H1 (cell line): ENCODE data around the gene YBX2. TPM values are rescaled to one million over a fixed set of nuclear protein-coding genes. Genes with fewer than 3 reads are reported as not detected.

ENCODE experiments used
- CTCF ChIA-PET: fragments of 300-600 bp; sonication (Branson Sonifier 250); formaldehyde crosslinking; loops from one replicate; lab custom pipeline; 2021; ENCODE audit not compliant: partially characterized antibody; lab: Charles Lee
- POLR2A ChIA-PET: fragments of 300-600 bp; sonication (Branson Sonifier 250); formaldehyde crosslinking; loops from one replicate; lab custom pipeline; 2021; ENCODE audit warnings: inconsistent platforms; ENCODE audit not compliant: partially characterized antibody; lab: Charles Lee
- DNase-seq, 2 experiments: peaks; one replicate each; pipeline versions ENCODE4 v3.0.0 to v3.0.0-alpha.2; 2010 to 2022; ENCODE audit warnings: low spot score in 2 of 2, low read depth in 1 of 2, mixed read lengths in 1 of 2
- FAIRE-seq: peaks from 2 replicates; lab custom pipeline; 2011; peaks lifted over from hg19 to GRCh38; lab: Jason Lieb, UNC
- H2AFZ ChIP-seq: 2 replicates; pipeline ENCODE4 v1.8.1; 2012; ENCODE audit warnings: low read length, inconsistent platforms
- H2AK5ac ChIP-seq: 2 replicates; pipeline ENCODE4 v1.6.1; 2013; ENCODE audit warnings: low read depth, low read length
- H2BK120ac ChIP-seq: replicated peaks from 2 replicates; pipeline ENCODE3; 2013; ENCODE audit warnings: low read depth, low read length, inconsistent platforms
- H2BK12ac ChIP-seq: 2 replicates; pipeline ENCODE4 v1.6.1; 2013; ENCODE audit warnings: low read depth, low read length
- H2BK15ac ChIP-seq: 2 replicates; pipeline ENCODE4 v1.6.1; 2013; ENCODE audit warnings: low read length
- H2BK20ac ChIP-seq: 2 replicates; pipeline ENCODE4 v1.6.1; 2013; ENCODE audit warnings: low read length
- H2BK5ac ChIP-seq: 2 replicates; pipeline ENCODE4 v1.6.1; 2013; ENCODE audit warnings: low read depth, low read length
- H3K14ac ChIP-seq: 2 replicates; pipeline ENCODE4 v1.6.1; 2013; ENCODE audit warnings: inconsistent platforms; ENCODE audit not compliant: insufficient read length
- H3K18ac ChIP-seq: 2 replicates; pipeline ENCODE4 v1.6.1; 2013; ENCODE audit warnings: low read length; ENCODE audit errors: extremely low read depth
- H3K23ac ChIP-seq: 2 replicates; pipeline ENCODE4 v1.6.1; 2013; ENCODE audit warnings: inconsistent platforms; ENCODE audit not compliant: insufficient read length
- H3K23me2 ChIP-seq: 2 replicates; pipeline ENCODE4 v1.6.1; 2013; ENCODE audit warnings: low read depth, low read length
- H3K27ac ChIP-seq: 2 replicates; pipeline ENCODE4 v1.6.1; 2011; ENCODE audit warnings: low read depth, low read length, inconsistent platforms
- H3K27me3 ChIP-seq, 4 experiments: replicated peaks in 1 of 4; 1 replicate in 1 of 4; 2 replicates in 3 of 4; pipeline versions ENCODE4 v1.6.1 to v1.8.1; 2011 to 2013; ENCODE audit warnings: low read length in 3 of 4, mild to moderate bottlenecking in 3 of 4, inconsistent platforms in 2 of 4, mixed read lengths in 2 of 4, moderate library complexity in 1 of 4; ENCODE audit not compliant: control insufficient read depth in 3 of 4, insufficient read depth in 3 of 4; ENCODE audit errors: extremely low read depth in 1 of 4
- H3K36me3 ChIP-seq, 4 experiments: 2 replicates each; pipeline versions ENCODE4 v1.6.1 to v1.8.1; 2011 to 2013; ENCODE audit warnings: mild to moderate bottlenecking in 4 of 4, low read length in 3 of 4, moderate library complexity in 2 of 4, control low read depth in 1 of 4, inconsistent platforms in 1 of 4; ENCODE audit not compliant: insufficient read depth in 4 of 4, control insufficient read depth in 2 of 4
- H3K4ac ChIP-seq: replicated peaks from 2 replicates; pipeline ENCODE3; 2013; ENCODE audit warnings: low read length, low read depth, mixed read lengths, inconsistent platforms; ENCODE audit not compliant: insufficient read length
- H3K4me1 ChIP-seq, 4 experiments: replicated peaks in 1 of 4; 1 replicate in 1 of 4; 2 replicates in 3 of 4; pipeline versions ENCODE4 v1.6.1 to v1.8.1; 2011 to 2013; ENCODE audit warnings: low read length in 3 of 4, inconsistent platforms in 2 of 4, mixed read lengths in 1 of 4; ENCODE audit not compliant: insufficient read depth in 4 of 4, control insufficient read depth in 3 of 4
- H3K4me2 ChIP-seq, 2 experiments: 2 replicates each; pipeline versions ENCODE4 v1.6.1 to v1.8.1; 2011 to 2013; ENCODE audit warnings: low read depth in 2 of 2, low read length in 2 of 2, control low read depth in 1 of 2, inconsistent platforms in 1 of 2, mild to moderate bottlenecking in 1 of 2; ENCODE audit not compliant: insufficient read depth in 1 of 2
- H3K4me3 ChIP-seq, 4 experiments: fragments of 200-600, 300-600 bp in 1 of 4; sonication (generic), shearing (Covaris generic), sonication (Bioruptor Twin) in 1 of 4; 2 replicates each; pipeline versions ENCODE4 v1.5.1 to v1.8.1; 2011 to 2016; ENCODE audit warnings: low read length in 4 of 4, low read depth in 3 of 4, control low read depth in 2 of 4, inconsistent platforms in 2 of 4, mild to moderate bottlenecking in 2 of 4, mixed read lengths in 1 of 4, moderate library complexity in 1 of 4; ENCODE audit not compliant: insufficient read depth in 2 of 4; ENCODE audit errors: extremely low read depth in 1 of 4
- H3K56ac ChIP-seq: replicated peaks from 2 replicates; pipeline ENCODE3; 2013; ENCODE audit warnings: low read depth, mild to moderate bottlenecking, mixed read lengths, low read length, inconsistent platforms; ENCODE audit not compliant: insufficient read length
- H3K79me1 ChIP-seq: 2 replicates; pipeline ENCODE4 v1.6.1; 2013; ENCODE audit warnings: low read depth, low read length, control low read depth
- H3K79me2 ChIP-seq, 2 experiments: 2 replicates each; pipeline versions ENCODE4 v1.6.1 to v1.8.1; 2012 to 2013; ENCODE audit warnings: low read length in 2 of 2, mild to moderate bottlenecking in 2 of 2, inconsistent platforms in 1 of 2; ENCODE audit not compliant: insufficient read depth in 2 of 2, control insufficient read depth in 1 of 2
- H3K9ac ChIP-seq, 4 experiments: replicated peaks in 1 of 4; 1 replicate in 1 of 4; 2 replicates in 3 of 4; pipeline versions ENCODE4 v1.6.1 to v1.8.1; 2011 to 2013; ENCODE audit warnings: low read depth in 3 of 4, low read length in 3 of 4, control low read depth in 2 of 4, mild to moderate bottlenecking in 2 of 4, moderate library complexity in 2 of 4, inconsistent platforms in 1 of 4; ENCODE audit errors: extremely low read depth in 1 of 4
- H3K9me3 ChIP-seq, 2 experiments: 2 replicates each; pipeline versions ENCODE4 v1.6.1 to v1.8.1; 2012 to 2013; ENCODE audit warnings: mild to moderate bottlenecking in 2 of 2, moderate library complexity in 2 of 2, control low read depth in 1 of 2, inconsistent platforms in 1 of 2, low read depth in 1 of 2, low read length in 1 of 2, mixed read lengths in 1 of 2; ENCODE audit not compliant: insufficient read depth in 2 of 2
- H4K20me1 ChIP-seq, 2 experiments: replicated peaks in 1 of 2; 2 replicates each; pipeline versions ENCODE3 to v1.8.1; 2011 to 2013; ENCODE audit warnings: inconsistent platforms in 2 of 2, low read length in 2 of 2, mild to moderate bottlenecking in 1 of 2; ENCODE audit not compliant: insufficient read depth in 2 of 2, control insufficient read depth in 1 of 2
- H4K5ac ChIP-seq: 2 replicates; pipeline ENCODE4 v1.6.1; 2013; ENCODE audit warnings: low read length, low read depth, mixed read lengths, inconsistent platforms; ENCODE audit not compliant: insufficient read length
- H4K8ac ChIP-seq: 2 replicates; pipeline ENCODE4 v1.8.0; 2013; ENCODE audit warnings: mild to moderate bottlenecking, moderate library complexity, low read length, inconsistent platforms; ENCODE audit not compliant: insufficient read depth; ENCODE audit errors: extremely low read depth
- H4K91ac ChIP-seq: replicated peaks from 2 replicates; pipeline ENCODE3; 2013; ENCODE audit warnings: low read length, mixed read lengths, inconsistent platforms; ENCODE audit not compliant: insufficient read length
- ATF3 ChIP-seq: IDR thresholded peaks from 2 replicates; pipeline ENCODE4 v1.6.1; 2011; ENCODE audit warnings: low read depth, mild to moderate bottlenecking, low read length; ENCODE audit not compliant: insufficient read depth
- EGR1 ChIP-seq: IDR thresholded peaks from 2 replicates; pipeline ENCODE4 v1.6.1; 2011; ENCODE audit warnings: low read depth, low read length, borderline replicate concordance
- EZH2 ChIP-seq: fragments of 200-600 bp; sonication (generic); IDR thresholded peaks from 2 replicates; pipeline ENCODE4 v1.7.1; 2012; ENCODE audit warnings: low read depth, mild to moderate bottlenecking, moderate library complexity, low read length, inconsistent platforms; ENCODE audit not compliant: severe bottlenecking
- FOSL1 ChIP-seq: IDR thresholded peaks from 2 replicates; pipeline ENCODE4 v1.6.1; 2011; ENCODE audit warnings: mild to moderate bottlenecking, low read depth, low read length, moderate library complexity; ENCODE audit not compliant: insufficient read depth
- HDAC6 ChIP-seq: IDR thresholded peaks from one replicate; pipeline ENCODE4 v1.7.1; 2012; ENCODE audit warnings: low read depth, mild to moderate bottlenecking, inconsistent platforms, low read length, moderate library complexity
- JUND ChIP-seq: IDR thresholded peaks from 2 replicates; pipeline ENCODE4 v1.6.1; 2011; ENCODE audit warnings: mild to moderate bottlenecking, improper control_type of control experiment, low read length
- POLR2AphosphoS5 ChIP-seq: IDR thresholded peaks from 2 replicates; pipeline ENCODE4 v1.6.1; 2011; ENCODE audit warnings: low read depth, low read length
- RNF2 ChIP-seq: fragments of 200-900, 300-1000 bp; sonication (generic); IDR thresholded peaks from 2 replicates; pipeline ENCODE4 v1.7.1; 2016; ENCODE audit warnings: borderline replicate concordance, low read depth, mild to moderate bottlenecking, antibody characterized with exemption, low read length; ENCODE audit not compliant: poor library complexity, severe bottlenecking; ENCODE audit errors: missing control alignments
- RXRA ChIP-seq: IDR thresholded peaks from 2 replicates; pipeline ENCODE4 v1.6.1; 2011; ENCODE audit warnings: low read depth, mild to moderate bottlenecking, low read length, moderate library complexity; ENCODE audit not compliant: insufficient read depth
- SIN3A ChIP-seq, 2 experiments: IDR thresholded peaks in 1 of 2; conservative IDR thresholded peaks in 1 of 2; 2 replicates each; pipeline ENCODE4 v1.6.1; 2011 to 2012; ENCODE audit warnings: low read length in 2 of 2, improper control_type of control experiment in 1 of 2, low read depth in 1 of 2, mild to moderate bottlenecking in 1 of 2
- SP1 ChIP-seq: IDR thresholded peaks from 2 replicates; pipeline ENCODE4 v1.6.1; 2011; ENCODE audit warnings: low read depth, low read length
- SRF ChIP-seq: IDR thresholded peaks from 2 replicates; pipeline ENCODE4 v1.6.1; 2011; ENCODE audit warnings: mild to moderate bottlenecking, low read depth, low read length, moderate library complexity
- WGBS, 2 experiments: shearing (Covaris generic) in 1 of 2; methylation state at CpG; one replicate each; pipeline versions ENCODE4 v1.1.6 to v1.1.7; 2013 to 2015; ENCODE audit warnings: low lambda C conversion rate in 2 of 2, mixed read lengths in 2 of 2, inconsistent platforms in 1 of 2, low coverage in 1 of 2, missing lambda C conversion rate in 1 of 2; ENCODE audit not compliant: insufficient replicate concordance in 2 of 2, insufficient coverage in 1 of 2, insufficient read length in 1 of 2; ENCODE audit errors: extremely low coverage in 1 of 2, missing lambda C conversion rate in 1 of 2; 5-methylcytosine and 5-hydroxymethylcytosine counted together
- polyA plus RNA-seq, 7 experiments: library from polyadenylated mRNA; depleted of rRNA in 3 of 7; stranded (reverse) in 5 of 7; unstranded in 2 of 7; fragments of >200 nt in 5 of 7; fragments of 200-250 nt in 2 of 7; gene quantifications; 1 replicate in 5 of 7; 2 replicates in 1 of 7; 4 replicates in 1 of 7; pipeline versions ENCODE4 v1.2.1 to v1.2.3, GENCODE V29; 2011 to 2013; ENCODE audit warnings: missing spikeins in 2 of 7, mixed read lengths in 2 of 7
- total RNA-seq: library from RNA; stranded (reverse); fragmentation: NEBNext Ultra II Directional; extraction: Animal tissue kit (Norgen Biotek cat#: 25700); gene quantifications from 2 replicates; pipeline ENCODE4 v1.2.1, GENCODE V29; 2021

The YBX2 gene
- total and polyA plus RNA-seq, 2 of the 8 experiments (the other 6 are each of a cell fraction or from before 2014, with no cell fraction given) = 19.2 to 30.5 TPM

DNA sequence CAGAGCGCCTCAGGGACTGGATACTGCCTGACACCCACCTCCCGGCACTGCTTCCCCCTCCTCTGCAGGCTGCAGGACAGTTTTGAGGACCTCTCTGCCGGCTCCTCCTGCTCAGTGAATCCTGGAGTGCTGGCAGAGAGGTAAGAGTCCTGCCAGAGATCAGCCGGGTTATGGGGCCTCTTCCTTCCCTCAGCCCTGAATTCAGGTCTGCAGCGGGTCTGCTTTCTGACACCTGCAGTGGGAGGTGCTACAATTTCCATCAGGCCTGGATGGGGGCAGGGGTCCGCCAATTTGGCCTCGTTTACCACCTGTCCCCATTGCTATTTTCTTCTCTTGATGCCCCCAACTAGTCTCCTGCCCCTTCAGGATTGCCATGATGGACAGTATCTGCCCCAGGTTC, 37.7 kb upstream of the YBX2 start:
- H3K4me2 ChIP-seq = no peak overlapping the region
- ChIA-PET CTCF (interaction anchor here (0.8 to 9.3 kb wide), 3 partner anchors 13 to 200 kb away, joined by 3 to 167 read pairs (median 82); no protein-coding TSS in a partner anchor), POLR2A (interaction anchor here (1.2 to 13.4 kb wide), 4 partner anchors 15 to 257 kb away, joined by 3 to 223 read pairs (median 4); partner anchors contain the start of gene GPS2)
- no peak overlapping the region for H3K27ac ChIP-seq
- H4K91ac ChIP-seq = peak overlapping the region; percentile 57
- H3K36me3 ChIP-seq = no peaks in the 10 kb centered on the region
- H3K9me3 ChIP-seq = no peaks in the 10 kb centered on the region
- H3K27me3 ChIP-seq = no peaks in the 10 kb centered on the region
- peak overlapping the region in 1 of 4 experiments; percentile 36; a peak in 2 of 7 replicates for H3K9ac ChIP-seq
- FAIRE-seq (no peak), DNase-seq (no peak)
- no peak overlapping the region for H2AK5ac ChIP-seq
- no peak overlapping the region for H3K23ac ChIP-seq
- no peaks in the 10 kb centered on the region for H4K20me1 ChIP-seq
- H3K4ac ChIP-seq = no peak overlapping the region
- H4K5ac ChIP-seq = no peak overlapping the region
- no peak overlapping the region for H3K4me3 ChIP-seq
- no peaks in the 10 kb centered on the region; the same call in 1 of the 2 replicates for H3K79me1 ChIP-seq
- no peak overlapping the region for H3K14ac ChIP-seq
- WGBS, 2 experiments = 73% methylated on average over 7 of the region's 7 CpGs; no CpG with 5 or more reads in 1 of the 2 experiments
- peaks cover 3 to 27% (median 16%) of the 10 kb centered on the region in 4 experiments for H3K4me1 ChIP-seq
- H4K8ac ChIP-seq = no peak overlapping the region
- H3K79me2 ChIP-seq = peaks cover 0 to 12% of the 10 kb centered on the region in 2 experiments; a peak in 2 of 4 replicates
- H2BK120ac ChIP-seq = no peak overlapping the region
- no peak overlapping the region for H3K56ac ChIP-seq
- H2BK15ac ChIP-seq = no peak overlapping the region
- no peak overlapping the region; the same call in 1 of the 2 replicates for H2BK5ac ChIP-seq
- no peak overlapping the region for H2BK20ac ChIP-seq
- peaks cover 8% of the 10 kb centered on the region for H3K23me2 ChIP-seq
- H3K18ac ChIP-seq = no peak overlapping the region
- no peak overlapping the region for H2AFZ ChIP-seq
- H2BK12ac ChIP-seq = peak overlapping the region; percentile 71; the same call in 1 of the 2 replicates
- TF ChIP-seq SP1 = no peak
- no peak for TF ChIP-seq POLR2AphosphoS5
- TF ChIP-seq RXRA = no peak
- no peak for TF ChIP-seq RNF2
- TF ChIP-seq HDAC6 = no peak
- TF ChIP-seq SRF = no peak
- no peak for TF ChIP-seq JUND
- TF ChIP-seq FOSL1 = no peak
- TF ChIP-seq EZH2 = no peak
- no peak for TF ChIP-seq ATF3
- no peak for TF ChIP-seq EGR1
- TF ChIP-seq SIN3A (conservative IDR thresholded peaks at IDR 0.05 in 1 of 2, IDR thresholded peaks at IDR 0.05 in 1 of 2; ENCODE audit: low read depth in 1 of 2, low read length in 2 of 2) = no peak
